CD4-positive, alpha-beta T cell treated with Interleukin-21 for 1 hour (primary cell): ENCODE results near the gene RIMBP3B.
"Not testable (repeated sequence)": the region's sequence is repeated elsewhere in the genome, so short reads cannot be mapped to it uniquely, and the experiment has no call there.

Experiments
- DNase-seq: peaks from one replicate; pipeline ENCODE4 v3.0.0-alpha.2; 2020

Gene RIMBP3B

DNA sequence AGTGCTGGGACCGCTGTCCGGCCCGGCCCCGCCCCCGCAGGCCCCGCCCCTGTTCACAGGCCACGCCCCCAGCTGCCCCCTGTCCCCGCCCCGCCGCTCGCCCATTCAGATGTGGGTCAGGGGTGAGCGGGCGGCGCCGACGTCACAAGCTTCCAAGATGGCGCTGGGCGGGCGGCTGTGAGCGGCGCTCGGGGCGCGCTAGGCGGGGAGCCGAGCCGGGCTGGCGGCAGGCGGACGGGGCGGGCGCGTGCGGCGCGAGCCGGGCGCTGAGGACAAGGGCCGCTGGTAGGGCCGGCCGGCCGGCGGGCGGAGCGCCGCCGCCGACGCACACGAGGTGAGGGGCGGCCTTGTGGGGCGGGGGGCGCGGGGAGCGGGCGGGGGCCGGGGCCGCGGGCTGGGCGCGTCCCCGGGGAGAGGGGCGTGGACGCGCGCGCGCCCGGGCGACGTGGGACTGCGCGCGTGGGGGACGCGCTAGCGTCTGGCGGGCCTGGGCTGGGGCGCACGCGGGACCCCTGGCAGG is 33.7 kb downstream of the RIMBP3B start, which contains the start of gene HIC2:
Gene HIC2 (plus strand): TSS at position 145 of the 520 bp plus-strand sequence. CDS start 25,461 bp downstream, outside the sequence.
- DNase-seq: peak; percentile 25

DNA sequence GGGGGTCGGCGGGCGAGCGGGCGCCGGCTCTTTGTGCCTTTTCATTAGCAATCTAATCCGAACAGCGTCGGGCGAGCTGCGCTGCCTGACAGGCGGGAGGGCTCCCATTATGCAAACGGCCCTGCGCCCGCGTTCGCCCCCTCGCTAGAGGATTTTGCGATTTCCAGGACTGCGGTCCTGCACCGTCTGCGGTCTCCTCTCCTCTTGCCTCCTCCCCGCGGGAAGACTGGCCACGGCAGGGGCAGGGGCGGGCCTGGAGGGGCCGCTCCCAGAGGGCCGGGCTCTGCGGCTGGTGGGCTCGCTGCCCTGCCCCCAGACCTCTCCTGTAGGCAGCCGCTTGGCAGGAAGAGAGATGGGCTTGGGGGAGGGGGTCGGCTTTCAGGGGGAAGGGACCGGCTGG is 34.3 kb downstream of the RIMBP3B start:
- DNase-seq: peak; percentile 10

- DNase-seq: not testable (repeated sequence)
These were observed 35.6 kb downstream of the RIMBP3B start for GRCh38 chr22:21418974-21419638.

GRCh38 chr22:21420180-21420763 is 36.7 kb downstream of the RIMBP3B start:
- DNase-seq: not testable (repeated sequence)

DNA sequence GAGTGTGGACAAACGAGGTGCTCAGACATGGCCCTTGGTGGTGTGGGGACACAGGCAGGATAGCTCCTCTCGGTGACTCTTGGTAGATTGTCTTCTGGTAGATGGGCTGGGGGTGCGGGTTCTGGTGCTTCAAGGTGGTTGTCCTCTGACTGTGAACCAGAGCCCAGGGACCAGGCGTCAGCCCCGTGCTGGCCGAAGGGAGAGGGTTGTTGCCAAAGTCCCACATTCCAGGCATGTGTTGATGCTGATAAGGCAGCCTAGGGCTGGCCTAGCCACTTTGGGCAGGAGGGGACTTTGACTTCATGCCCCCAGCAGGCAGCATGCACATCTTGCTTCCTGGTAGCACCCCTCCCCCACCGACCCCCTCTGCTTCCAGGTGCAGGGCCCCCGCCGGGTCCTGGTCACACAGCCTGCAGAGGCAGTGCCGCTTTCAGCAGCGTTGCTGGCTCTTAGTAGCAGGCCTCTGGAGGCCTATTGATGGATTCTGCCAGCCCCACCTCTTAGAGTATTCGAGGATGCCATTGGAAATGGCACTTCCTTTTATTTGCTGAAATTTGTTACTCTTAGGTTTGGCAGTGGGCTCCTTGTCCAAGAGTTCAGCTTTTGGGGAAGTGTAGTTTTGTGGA is 40.6 kb downstream of the RIMBP3B start:
- DNase-seq: not testable (repeated sequence)

- DNase-seq: not testable (repeated sequence)
These were observed 51.1 kb downstream of the RIMBP3B start for GRCh38 chr22:21434378-21435233.

GRCh38 chr22:21435998-21436810 is 52.7 kb downstream of the RIMBP3B start:
- not testable (repeated sequence) for DNase-seq

DNA sequence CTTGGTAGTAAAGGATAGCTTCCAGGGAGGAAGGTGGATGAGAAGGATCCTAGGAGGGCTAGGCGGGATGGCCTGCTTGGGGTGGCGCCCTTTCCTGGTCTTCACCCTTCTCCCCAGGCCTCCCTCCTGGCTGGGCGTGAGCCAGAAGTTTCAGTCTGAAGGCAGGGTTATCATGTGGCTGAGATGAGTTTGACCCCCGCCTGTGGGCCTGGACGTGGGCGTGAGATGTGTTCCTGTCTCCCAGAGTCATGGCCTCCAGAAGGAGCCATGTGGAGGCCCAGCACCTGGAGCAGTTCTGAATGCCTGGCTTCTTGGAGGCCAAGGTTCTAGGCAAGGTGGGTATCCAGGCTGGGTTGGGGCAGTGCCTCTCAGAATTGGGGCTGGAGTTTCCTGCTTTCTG is 54.5 kb downstream of the RIMBP3B start:
- not testable (repeated sequence) for DNase-seq
